ENCODE results near the gene BLTP3B. TPM values are rescaled to one million over a fixed set of nuclear protein-coding genes. Genes with fewer than 3 reads are reported as not detected.

The BLTP3B gene
- total and polyA plus RNA-seq, 2 of the 13 experiments (the other 11 are each of a cell fraction or from before 2014, with no cell fraction given): 15.6 to 24.4 TPM

- H3K9me3 ChIP-seq (ENCODE audit: low read length): no peaks in the 10 kb centered on the region
- H3K79me2 ChIP-seq (ENCODE audit: insufficient read depth, low read length): peaks cover 68% of the 10 kb centered on the region
- in situ Hi-C loops (cut with HindIII; ENCODE audit: extremely low pct_ligation_motif_present, low pct_unique_long_range_greater_than_20kb) (no loop called here), intact Hi-C loops (cut with micrococcal nuclease; ENCODE audit: unreplicated experiment) (no loop called here)
- no peak for TF ChIP-seq ZNF749 (CRISPR knock-in tag; IDR thresholded peaks at IDR 0.05; ENCODE audit: borderline replicate concordance)
- TF ChIP-seq ATF6 (CRISPR knock-in tag; conservative IDR thresholded peaks at IDR 0.05): no peak
- TF ChIP-seq ZXDC (CRISPR knock-in tag; IDR thresholded peaks at IDR 0.05): no peak
- TF ChIP-seq ZNF260 (CRISPR knock-in tag; IDR thresholded peaks at IDR 0.05; ENCODE audit: borderline replicate concordance, low read depth): no peak
- FAIRE-seq (no peak), ATAC-seq (no peak), DNase-seq (ENCODE audit: low spot score) (no peak)
- no peak overlapping the region for H3K27ac ChIP-seq (ENCODE audit: extremely low read length, insufficient read depth, low read length)
- no peak overlapping the region for H3K4me2 ChIP-seq (ENCODE audit: low read depth, low read length)
- ChIA-PET POLR2A (no interaction called here), CTCF (ENCODE audit: low intra/inter-chr PET ratio, low total read pairs) (no interaction called here)
- H4K20me1 ChIP-seq (ENCODE audit: insufficient read depth, low read length): no peaks in the 10 kb centered on the region
- no peak overlapping the region for H3K9ac ChIP-seq (ENCODE audit: insufficient read depth, low read depth, low read length)
- H2AFZ ChIP-seq (ENCODE audit: low read length): no peak overlapping the region
- no TSS peak for BruUV-seq (replicated peaks)
- H3K27me3 ChIP-seq (ENCODE audit: control insufficient read depth in 1 of 2, insufficient read depth in 2 of 2, low read length in 2 of 2): no peaks in the 10 kb centered on the region
- no peaks in the 10 kb centered on the region for H3K4me1 ChIP-seq (ENCODE audit: insufficient read depth, low read length)
- peaks cover 0 to 4% of the 10 kb centered on the region in 2 experiments; a peak in 1 of 5 replicates for H3K36me3 ChIP-seq (replicated peaks in 1 of 2; ENCODE audit: control insufficient read depth in 1 of 2, insufficient read depth in 2 of 2, low read length in 2 of 2)
- no peak overlapping the region for H3K4me3 ChIP-seq (replicated peaks in 1 of 3; ENCODE audit: insufficient read depth in 1 of 3, low read depth in 2 of 3, low read length in 3 of 3)
Measured at GRCh38 chr12:100114574-100114973, 28.1 kb downstream of the BLTP3B start.

Measured in HepG2 (cell line).